AG10803 (cell line): ENCODE measurements around the gene PTPN6.
A peak's percentile ranks its signal among the peaks of the same experiment; 100 is the strongest.

Experiments used
- DNase-seq: peaks from one replicate; pipeline ENCODE4 v3.0.0; 2010; ENCODE audit warnings: low read depth
- H3K4me3 ChIP-seq: 2 replicates; pipeline ENCODE4 v1.5.1; 2011; ENCODE audit warnings: mild to moderate bottlenecking, low read length, control low read depth
- TF ChIP-seq, protein P1 (sequence below): conservative IDR thresholded peaks from 2 replicates; pipeline ENCODE4 v1.5.1; 2011; ENCODE audit warnings: mild to moderate bottlenecking, low read length, control low read depth, inconsistent platforms

PTPN6 gene

DNA sequence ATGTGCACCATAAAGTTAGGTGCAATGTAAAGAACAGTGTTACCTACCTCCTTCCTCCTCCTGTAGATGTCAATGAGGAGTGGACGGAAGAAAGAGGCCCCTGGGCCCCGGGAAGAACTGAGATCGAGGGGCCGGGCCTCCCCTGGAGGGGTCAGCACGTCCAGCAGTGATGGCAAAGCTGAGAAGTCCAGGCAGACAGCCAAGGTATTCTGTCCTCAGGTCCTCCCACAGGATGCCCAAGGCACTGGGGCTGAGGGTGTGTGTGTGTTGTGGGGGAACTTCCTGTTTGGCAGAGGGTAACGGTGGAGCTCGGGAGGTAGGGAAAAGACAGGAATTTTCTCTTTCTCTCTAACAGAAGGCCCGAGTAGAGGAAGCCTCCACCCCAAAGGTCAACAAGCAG is 17.0 kb upstream of the PTPN6 start:
- no peak for DNase-seq
- TF ChIP-seq, protein P1, sequence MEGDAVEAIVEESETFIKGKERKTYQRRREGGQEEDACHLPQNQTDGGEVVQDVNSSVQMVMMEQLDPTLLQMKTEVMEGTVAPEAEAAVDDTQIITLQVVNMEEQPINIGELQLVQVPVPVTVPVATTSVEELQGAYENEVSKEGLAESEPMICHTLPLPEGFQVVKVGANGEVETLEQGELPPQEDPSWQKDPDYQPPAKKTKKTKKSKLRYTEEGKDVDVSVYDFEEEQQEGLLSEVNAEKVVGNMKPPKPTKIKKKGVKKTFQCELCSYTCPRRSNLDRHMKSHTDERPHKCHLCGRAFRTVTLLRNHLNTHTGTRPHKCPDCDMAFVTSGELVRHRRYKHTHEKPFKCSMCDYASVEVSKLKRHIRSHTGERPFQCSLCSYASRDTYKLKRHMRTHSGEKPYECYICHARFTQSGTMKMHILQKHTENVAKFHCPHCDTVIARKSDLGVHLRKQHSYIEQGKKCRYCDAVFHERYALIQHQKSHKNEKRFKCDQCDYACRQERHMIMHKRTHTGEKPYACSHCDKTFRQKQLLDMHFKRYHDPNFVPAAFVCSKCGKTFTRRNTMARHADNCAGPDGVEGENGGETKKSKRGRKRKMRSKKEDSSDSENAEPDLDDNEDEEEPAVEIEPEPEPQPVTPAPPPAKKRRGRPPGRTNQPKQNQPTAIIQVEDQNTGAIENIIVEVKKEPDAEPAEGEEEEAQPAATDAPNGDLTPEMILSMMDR, result no peak
- no peak overlapping the region for H3K4me3 ChIP-seq

DNA sequence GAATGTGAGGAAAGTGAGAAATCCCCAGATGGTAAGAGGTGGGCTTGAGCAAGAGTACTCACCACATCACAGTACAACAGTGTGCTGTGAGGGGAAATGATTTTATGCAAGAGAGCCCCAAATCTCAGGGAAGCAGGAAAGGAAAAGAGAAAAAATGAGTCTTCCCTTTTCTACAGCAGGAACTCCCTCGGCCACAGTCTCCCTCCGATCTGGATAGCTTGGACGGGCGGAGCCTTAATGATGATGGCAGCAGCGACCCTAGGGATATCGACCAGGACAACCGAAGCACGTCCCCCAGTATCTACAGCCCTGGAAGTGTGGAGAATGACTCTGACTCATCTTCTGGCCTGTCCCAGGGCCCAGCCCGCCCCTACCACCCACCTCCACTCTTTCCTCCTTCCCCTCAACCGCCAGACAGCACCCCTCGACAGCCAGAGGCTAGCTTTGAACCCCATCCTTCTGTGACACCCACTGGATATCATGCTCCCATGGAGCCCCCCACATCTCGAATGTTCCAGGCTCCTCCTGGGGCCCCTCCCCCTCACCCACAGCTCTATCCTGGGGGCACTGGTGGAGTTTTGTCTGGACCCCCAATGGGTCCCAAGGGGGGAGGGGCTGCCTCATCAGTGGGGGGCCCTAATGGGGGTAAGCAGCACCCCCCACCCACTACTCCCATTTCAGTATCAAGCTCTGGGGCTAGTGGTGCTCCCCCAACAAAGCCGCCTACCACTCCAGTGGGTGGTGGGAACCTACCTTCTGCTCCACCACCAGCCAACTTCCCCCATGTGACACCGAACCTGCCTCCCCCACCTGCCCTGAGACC is 15.6 kb upstream of the PTPN6 start:
- no peak for DNase-seq
- TF ChIP-seq, protein P1, result no peak
- no peak overlapping the region for H3K4me3 ChIP-seq

DNA sequence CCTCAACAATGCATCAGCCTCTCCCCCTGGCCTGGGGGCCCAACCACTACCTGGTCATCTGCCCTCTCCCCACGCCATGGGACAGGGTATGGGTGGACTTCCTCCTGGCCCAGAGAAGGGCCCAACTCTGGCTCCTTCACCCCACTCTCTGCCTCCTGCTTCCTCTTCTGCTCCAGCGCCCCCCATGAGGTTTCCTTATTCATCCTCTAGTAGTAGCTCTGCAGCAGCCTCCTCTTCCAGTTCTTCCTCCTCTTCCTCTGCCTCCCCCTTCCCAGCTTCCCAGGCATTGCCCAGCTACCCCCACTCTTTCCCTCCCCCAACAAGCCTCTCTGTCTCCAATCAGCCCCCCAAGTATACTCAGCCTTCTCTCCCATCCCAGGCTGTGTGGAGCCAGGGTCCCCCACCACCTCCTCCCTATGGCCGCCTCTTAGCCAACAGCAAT is 14.9 kb upstream of the PTPN6 start:
- TF ChIP-seq, protein P1, result no peak
- no peak for DNase-seq
- H3K4me3 ChIP-seq, result no peak overlapping the region

DNA sequence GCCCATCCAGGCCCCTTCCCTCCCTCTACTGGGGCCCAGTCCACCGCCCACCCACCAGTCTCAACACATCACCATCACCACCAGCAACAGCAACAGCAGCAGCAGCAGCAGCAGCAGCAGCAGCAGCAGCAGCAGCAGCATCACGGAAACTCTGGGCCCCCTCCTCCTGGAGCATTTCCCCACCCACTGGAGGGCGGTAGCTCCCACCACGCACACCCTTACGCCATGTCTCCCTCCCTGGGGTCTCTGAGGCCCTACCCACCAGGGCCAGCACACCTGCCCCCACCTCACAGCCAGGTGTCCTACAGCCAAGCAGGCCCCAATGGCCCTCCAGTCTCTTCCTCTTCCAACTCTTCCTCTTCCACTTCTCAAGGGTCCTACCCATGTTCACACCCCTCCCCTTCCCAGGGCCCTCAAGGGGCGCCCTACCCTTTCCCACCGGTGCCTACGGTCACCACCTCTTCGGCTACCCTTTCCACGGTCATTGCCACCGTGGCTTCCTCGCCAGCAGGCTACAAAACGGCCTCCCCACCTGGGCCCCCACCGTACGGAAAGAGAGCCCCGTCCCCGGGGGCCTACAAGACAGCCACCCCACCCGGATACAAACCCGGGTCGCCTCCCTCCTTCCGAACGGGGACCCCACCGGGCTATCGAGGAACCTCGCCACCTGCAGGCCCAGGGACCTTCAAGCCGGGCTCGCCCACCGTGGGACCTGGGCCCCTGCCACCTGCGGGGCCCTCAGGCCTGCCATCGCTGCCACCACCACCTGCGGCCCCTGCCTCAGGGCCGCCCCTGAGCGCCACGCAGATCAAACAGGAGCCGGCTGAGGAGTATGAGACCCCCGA is 14.3 kb upstream of the PTPN6 start:
- DNase-seq, result no peak
- H3K4me3 ChIP-seq, result peak overlapping the region; percentile 70
- TF ChIP-seq, protein P1, result no peak

DNA sequence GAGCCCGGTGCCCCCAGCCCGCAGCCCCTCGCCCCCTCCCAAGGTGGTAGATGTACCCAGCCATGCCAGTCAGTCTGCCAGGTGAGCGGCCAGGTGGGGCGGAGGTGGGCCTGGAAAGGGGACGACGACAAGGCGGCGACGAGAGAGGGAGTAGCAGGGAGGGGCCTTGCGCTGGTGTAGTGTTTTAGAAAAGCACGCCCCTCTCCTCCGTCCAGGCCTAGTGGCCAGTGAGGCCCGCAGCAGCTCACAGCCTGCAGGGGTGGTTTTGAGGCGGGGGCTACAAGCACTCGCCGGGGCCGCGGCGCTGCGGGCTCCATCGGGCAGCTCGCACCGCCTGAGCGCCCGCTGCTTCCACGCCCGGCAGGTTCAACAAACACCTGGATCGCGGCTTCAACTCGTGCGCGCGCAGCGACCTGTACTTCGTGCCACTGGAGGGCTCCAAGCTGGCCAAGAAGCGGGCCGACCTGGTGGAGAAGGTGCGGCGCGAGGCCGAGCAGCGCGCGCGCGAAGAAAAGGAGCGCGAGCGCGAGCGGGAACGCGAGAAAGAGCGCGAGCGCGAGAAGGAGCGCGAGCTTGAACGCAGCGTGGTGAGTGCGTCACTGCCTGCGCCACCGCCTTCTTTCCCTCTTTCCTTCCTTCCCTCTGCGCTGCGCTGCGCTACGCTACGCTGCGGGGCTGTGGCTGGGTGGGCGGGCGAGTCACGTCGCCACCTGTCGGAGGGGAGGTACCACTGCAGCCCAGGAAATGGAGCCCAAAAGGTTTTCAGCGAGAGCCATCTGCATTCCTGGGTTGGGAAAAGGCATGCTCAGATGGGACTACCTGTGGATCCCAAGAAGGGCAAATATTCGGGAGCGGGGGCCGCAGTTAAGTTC is 13.4 kb upstream of the PTPN6 start:
- TF ChIP-seq, protein P1, result peak; percentile 85
- DNase-seq, result peak; percentile 91

DNA sequence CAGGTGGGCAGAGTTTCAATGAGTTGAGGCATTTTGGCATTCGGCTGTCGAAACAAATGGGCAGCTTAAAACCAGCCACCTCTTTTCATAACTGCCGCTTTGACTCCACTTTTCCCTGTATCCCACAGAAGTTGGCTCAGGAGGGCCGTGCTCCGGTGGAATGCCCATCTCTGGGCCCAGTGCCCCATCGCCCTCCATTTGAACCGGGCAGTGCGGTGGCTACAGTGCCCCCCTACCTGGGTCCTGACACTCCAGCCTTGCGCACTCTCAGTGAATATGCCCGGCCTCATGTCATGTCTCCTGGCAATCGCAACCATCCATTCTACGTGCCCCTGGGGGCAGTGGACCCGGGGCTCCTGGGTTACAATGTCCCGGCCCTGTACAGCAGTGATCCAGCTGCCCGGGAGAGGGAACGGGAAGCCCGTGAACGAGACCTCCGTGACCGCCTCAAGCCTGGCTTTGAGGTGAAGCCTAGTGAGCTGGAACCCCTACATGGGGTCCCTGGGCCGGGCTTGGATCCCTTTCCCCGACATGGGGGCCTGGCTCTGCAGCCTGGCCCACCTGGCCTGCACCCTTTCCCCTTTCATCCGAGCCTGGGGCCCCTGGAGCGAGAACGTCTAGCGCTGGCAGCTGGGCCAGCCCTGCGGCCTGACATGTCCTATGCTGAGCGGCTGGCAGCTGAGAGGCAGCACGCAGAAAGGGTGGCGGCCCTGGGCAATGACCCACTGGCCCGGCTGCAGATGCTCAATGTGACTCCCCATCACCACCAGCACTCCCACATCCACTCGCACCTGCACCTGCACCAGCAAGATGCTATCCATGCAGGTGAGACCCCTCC is 12.6 kb upstream of the PTPN6 start:
- H3K4me3 ChIP-seq, result peak overlapping the region; percentile 70
- DNase-seq, result no peak
- TF ChIP-seq, protein P1, result no peak

More for the DNA sequence above, 13.4 kb upstream of the PTPN6 start:
- peak overlapping the region; percentile 70 for H3K4me3 ChIP-seq
